Activated naive CD8-positive, alpha-beta T cell treated with anti-CD3 and anti-CD28 coated beads, Interleukin-2, amount 50 U/mL, for 24 hours (primary cell): ENCODE results near the gene DMRTB1.
A peak's percentile ranks its signal among the peaks of the same experiment; 100 is the strongest.
"Not testable (repeated sequence)": the region's sequence is repeated elsewhere in the genome, so short reads cannot be mapped to it uniquely, and the experiment has no call there.

Source experiments
- ATAC-seq: fragments of 150-1000 bp; cut with Tn5 transposase; one replicate; pipeline ENCODE4 v1.10.0; 2021
- DNase-seq: peaks from one replicate; pipeline ENCODE4 v3.0.0; 2021
- H3K27ac Mint-ChIP-seq: one replicate; pipeline ENCODE4 v1.8.0; 2021; ENCODE audit warnings: mild to moderate bottlenecking, mixed read lengths
- H3K27me3 Mint-ChIP-seq: one replicate; pipeline ENCODE4 v1.8.0; 2021; ENCODE audit warnings: mixed read lengths
- H3K36me3 Mint-ChIP-seq: one replicate; pipeline ENCODE4 v1.8.0; 2021; ENCODE audit warnings: low read depth, mixed read lengths
- H3K4me1 Mint-ChIP-seq: one replicate; pipeline ENCODE4 v1.8.0; 2021; ENCODE audit warnings: mixed read lengths
- H3K4me3 Mint-ChIP-seq: one replicate; pipeline ENCODE4 v1.8.0; 2021; ENCODE audit warnings: mild to moderate bottlenecking, moderate library complexity, mixed read lengths
- H3K9me3 Mint-ChIP-seq: one replicate; pipeline ENCODE4 v1.8.0; 2021; ENCODE audit warnings: mixed read lengths

Gene DMRTB1

DNA sequence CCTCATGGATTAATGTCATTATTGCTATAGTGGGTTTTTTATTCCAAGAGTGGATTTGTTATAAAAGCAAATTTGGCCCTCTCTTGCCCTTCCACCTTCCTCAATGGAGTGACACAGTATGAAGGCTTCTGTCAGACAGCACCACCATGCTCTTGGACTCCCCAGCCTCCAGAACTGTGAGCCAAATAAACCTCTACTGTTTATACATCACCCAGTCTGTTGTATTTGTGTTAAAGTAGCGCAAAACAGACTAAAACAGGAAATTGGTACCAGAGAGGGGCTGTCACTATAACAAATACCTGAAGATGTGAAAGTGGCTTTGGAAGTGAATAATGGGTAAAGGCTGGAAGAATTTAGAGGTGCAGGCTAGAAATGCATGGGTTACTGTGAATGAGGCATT is 38.0 kb upstream of the DMRTB1 start:
- no peak for ATAC-seq
- H3K4me1 Mint-ChIP-seq, result peaks cover 22% of the 10 kb centered on the region
- no peak for DNase-seq
- peaks cover 5% of the 10 kb centered on the region for H3K27me3 Mint-ChIP-seq
- H3K4me3 Mint-ChIP-seq, result no peak overlapping the region
- no peaks in the 10 kb centered on the region for H3K36me3 Mint-ChIP-seq
- H3K9me3 Mint-ChIP-seq, result peaks cover 13% of the 10 kb centered on the region
- H3K27ac Mint-ChIP-seq, result no peak overlapping the region

DNA sequence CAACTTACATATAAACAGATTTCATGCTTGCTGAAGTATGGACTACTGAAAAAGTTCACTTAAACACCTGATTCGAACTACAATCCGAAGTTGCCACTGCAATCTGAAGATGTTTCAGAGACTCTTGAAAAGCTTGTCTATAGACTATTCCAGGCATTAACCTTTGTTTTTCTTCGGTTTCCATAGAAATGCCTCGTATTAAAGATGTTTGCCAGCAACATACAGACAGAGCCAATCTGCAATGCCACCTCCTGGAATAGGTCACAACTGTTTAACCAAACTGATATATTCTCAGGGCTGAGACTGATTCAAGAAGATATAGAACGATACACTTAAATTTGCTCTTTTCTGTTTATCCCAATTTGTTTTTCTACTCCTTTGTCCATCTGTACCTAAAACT is 28.9 kb upstream of the DMRTB1 start:
- Mint-ChIP-seq H3K27me3 (peaks cover 12% of the 10 kb centered on the region), H3K4me1 (peaks cover 11% of the 10 kb centered on the region), H3K27ac (no peak overlapping the region), H3K9me3 (no peaks in the 10 kb centered on the region), H3K36me3 (no peaks in the 10 kb centered on the region), H3K4me3 (no peak overlapping the region)
- ATAC-seq (no peak), DNase-seq (no peak)

GRCh38 chr1:53430779-53431178 is 28.4 kb upstream of the DMRTB1 start:
- H3K36me3 Mint-ChIP-seq, result no peaks in the 10 kb centered on the region
- ATAC-seq (no peak), DNase-seq (no peak)
- H3K4me1 Mint-ChIP-seq, result peaks cover 11% of the 10 kb centered on the region
- H3K27ac Mint-ChIP-seq, result no peak overlapping the region
- H3K4me3 Mint-ChIP-seq, result no peak overlapping the region
- peaks cover 12% of the 10 kb centered on the region for H3K27me3 Mint-ChIP-seq
- no peaks in the 10 kb centered on the region for H3K9me3 Mint-ChIP-seq

DNA sequence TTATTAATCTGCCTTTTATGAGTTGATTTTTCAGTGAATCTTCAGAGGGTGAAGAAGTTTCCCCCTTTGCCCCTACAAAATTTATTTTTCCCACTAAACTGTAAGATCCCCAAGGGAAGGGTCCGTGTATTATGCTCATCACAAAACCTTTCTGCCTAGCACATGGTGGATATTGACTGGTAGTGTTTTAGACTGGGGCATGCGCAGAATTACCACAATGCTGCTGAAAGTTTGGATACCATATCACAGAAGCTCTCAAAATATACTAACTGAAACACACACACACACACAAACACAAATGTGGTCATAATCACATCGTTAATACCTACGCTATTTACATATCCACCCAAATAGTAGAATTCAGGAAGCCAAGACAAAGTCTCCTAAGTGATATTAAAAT is 28.0 kb upstream of the DMRTB1 start:
- ATAC-seq (no peak), DNase-seq (no peak)
- Mint-ChIP-seq H3K4me1 (peaks cover 11% of the 10 kb centered on the region), H3K9me3 (no peaks in the 10 kb centered on the region), H3K27me3 (peaks cover 12% of the 10 kb centered on the region), H3K27ac (no peak overlapping the region), H3K4me3 (no peak overlapping the region), H3K36me3 (no peaks in the 10 kb centered on the region)

DNA sequence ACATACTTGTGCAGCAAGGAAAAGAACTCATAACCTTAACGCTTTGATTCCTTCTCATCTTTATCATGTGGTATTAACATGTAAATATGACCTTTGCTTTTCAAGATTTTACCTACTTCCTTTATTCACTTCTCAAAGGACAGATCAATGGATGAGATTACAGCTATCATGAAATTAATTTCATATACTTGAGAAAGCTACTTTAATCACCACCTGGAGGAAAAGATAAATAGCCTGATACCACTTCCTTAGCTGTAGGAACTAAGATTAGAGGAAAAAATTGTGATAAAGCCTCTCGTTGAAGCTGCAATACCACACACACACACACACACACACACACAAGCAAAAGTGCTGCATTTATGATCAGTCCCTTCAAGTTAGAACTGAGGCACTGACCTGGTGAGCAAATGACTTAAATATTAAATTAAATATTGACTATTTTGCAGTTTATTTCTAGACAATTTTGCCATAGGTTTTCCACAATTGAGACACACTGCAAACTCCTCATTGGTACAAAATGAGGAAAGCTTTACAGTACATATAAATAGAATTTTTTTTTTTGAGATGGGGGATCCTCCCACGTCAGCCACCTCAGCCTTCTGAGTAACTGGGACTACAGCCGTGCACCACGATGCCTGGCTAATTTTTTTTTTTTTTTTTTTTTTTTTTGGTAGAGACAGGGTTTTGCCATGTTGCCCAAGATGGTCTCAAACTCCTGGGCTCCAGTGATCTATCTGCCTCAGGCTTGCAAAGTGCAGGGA is 27.2 kb upstream of the DMRTB1 start:
- ATAC-seq, result peak; percentile 52
- peaks cover 12% of the 10 kb centered on the region for H3K27me3 Mint-ChIP-seq
- no peak overlapping the region for H3K4me3 Mint-ChIP-seq
- DNase-seq, result no peak
- H3K9me3 Mint-ChIP-seq, result no peaks in the 10 kb centered on the region
- H3K27ac Mint-ChIP-seq, result no peak overlapping the region
- no peaks in the 10 kb centered on the region for H3K36me3 Mint-ChIP-seq
- peaks cover 11% of the 10 kb centered on the region for H3K4me1 Mint-ChIP-seq

GRCh38 chr1:53432611-53433010 is 26.6 kb upstream of the DMRTB1 start:
- H3K36me3 Mint-ChIP-seq, result no peaks in the 10 kb centered on the region
- H3K27me3 Mint-ChIP-seq, result peaks cover 12% of the 10 kb centered on the region
- peaks cover 11% of the 10 kb centered on the region for H3K4me1 Mint-ChIP-seq
- H3K27ac Mint-ChIP-seq, result no peak overlapping the region
- no peak for ATAC-seq
- H3K9me3 Mint-ChIP-seq, result no peaks in the 10 kb centered on the region
- DNase-seq, result no peak
- H3K4me3 Mint-ChIP-seq, result no peak overlapping the region

DNA sequence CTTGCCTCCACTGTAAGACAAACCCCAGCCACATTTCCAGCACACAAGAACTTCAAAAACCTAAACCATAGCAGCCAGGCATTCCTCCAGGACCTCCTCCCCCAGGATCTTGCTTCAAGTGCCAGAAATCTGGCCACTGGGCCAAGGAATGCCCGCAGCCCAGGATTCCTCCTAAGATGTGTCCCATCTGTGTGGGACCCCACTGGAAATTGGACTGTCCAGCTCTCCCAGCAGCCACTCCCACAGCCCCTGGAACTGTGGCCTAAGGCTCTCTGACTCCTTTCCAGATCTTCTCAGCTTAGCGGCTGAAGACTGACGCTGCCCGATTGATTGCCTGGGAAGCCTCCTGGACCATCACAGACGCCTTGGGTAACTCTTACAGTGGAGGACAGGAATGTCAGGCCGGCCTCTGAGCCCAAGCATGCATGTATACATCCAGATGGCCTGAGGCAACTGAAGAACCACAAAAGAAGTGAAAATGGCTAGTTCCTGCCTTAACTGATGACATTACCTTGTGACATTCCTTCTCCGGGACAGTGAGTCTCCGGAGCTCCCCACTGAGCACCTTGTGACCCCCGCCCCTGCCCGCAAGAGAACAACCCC is 24.7 kb upstream of the DMRTB1 start:
- H3K9me3 Mint-ChIP-seq, H3K36me3 Mint-ChIP-seq, H3K27ac Mint-ChIP-seq, DNase-seq, ATAC-seq, H3K4me3 Mint-ChIP-seq: not testable (repeated sequence)
- peaks cover 11% of the 10 kb centered on the region for H3K4me1 Mint-ChIP-seq
- peaks cover 12% of the 10 kb centered on the region for H3K27me3 Mint-ChIP-seq

DNA sequence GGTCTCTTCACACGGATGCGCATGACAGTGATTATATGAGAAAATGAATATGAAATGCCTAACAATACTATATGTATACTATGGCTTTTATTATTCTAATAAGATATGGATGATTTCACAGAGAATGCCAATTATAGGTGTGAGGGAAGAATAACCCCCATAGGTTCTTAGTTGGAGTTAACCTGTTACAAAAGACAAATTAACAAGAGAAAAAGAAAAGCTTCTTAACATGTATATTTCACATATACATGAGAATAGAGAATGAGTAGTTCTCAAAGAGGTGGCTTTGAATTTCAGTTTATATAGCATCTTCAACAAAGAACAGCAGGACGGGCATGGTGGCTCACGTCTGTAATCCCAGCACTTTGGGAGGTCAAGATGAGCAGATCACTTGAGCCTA is 24.0 kb upstream of the DMRTB1 start:
- peaks cover 12% of the 10 kb centered on the region for H3K27me3 Mint-ChIP-seq
- no peaks in the 10 kb centered on the region for H3K36me3 Mint-ChIP-seq
- ATAC-seq (no peak), DNase-seq (no peak)
- peaks cover 11% of the 10 kb centered on the region for H3K4me1 Mint-ChIP-seq
- no peak overlapping the region for H3K27ac Mint-ChIP-seq
- no peak overlapping the region for H3K4me3 Mint-ChIP-seq
- H3K9me3 Mint-ChIP-seq, result no peaks in the 10 kb centered on the region

- Mint-ChIP-seq H3K4me1 (no peaks in the 10 kb centered on the region), H3K27me3 (peaks cover 12% of the 10 kb centered on the region), H3K27ac (no peak overlapping the region), H3K9me3 (no peaks in the 10 kb centered on the region), H3K36me3 (no peaks in the 10 kb centered on the region), H3K4me3 (no peak overlapping the region)
- ATAC-seq (no peak), DNase-seq (no peak)
Observed at GRCh38 chr1:53438427-53439336, 20.5 kb upstream of the DMRTB1 start.

- no peaks in the 10 kb centered on the region for H3K36me3 Mint-ChIP-seq
- no peak overlapping the region for H3K27ac Mint-ChIP-seq
- no peaks in the 10 kb centered on the region for H3K9me3 Mint-ChIP-seq
- peaks cover 4% of the 10 kb centered on the region for H3K27me3 Mint-ChIP-seq
- no peak for DNase-seq
- H3K4me3 Mint-ChIP-seq, result no peak overlapping the region
- no peaks in the 10 kb centered on the region for H3K4me1 Mint-ChIP-seq
- ATAC-seq, result no peak
Observed at GRCh38 chr1:53439337-53440207, 19.6 kb upstream of the DMRTB1 start.

DNA sequence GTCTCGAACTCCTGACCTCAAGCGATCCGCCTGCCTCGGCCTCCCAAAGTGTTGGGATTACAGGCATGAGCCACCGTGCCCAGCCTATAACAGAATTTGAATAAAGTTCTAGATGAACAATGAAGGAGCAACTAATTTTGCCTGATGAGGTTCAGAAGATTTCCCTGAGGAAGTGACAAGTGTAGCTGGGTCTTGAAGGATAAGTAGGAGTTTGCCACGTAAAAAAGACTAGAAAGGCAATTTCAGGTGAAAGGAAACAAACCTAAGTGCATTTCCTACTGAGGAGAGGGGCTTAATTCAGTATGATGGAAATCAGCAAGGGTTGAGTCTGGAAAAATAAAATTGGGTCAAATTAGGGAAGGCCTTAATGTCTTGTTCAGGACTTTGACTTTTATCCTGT is 18.6 kb upstream of the DMRTB1 start:
- H3K4me1 Mint-ChIP-seq, result no peaks in the 10 kb centered on the region

DNA sequence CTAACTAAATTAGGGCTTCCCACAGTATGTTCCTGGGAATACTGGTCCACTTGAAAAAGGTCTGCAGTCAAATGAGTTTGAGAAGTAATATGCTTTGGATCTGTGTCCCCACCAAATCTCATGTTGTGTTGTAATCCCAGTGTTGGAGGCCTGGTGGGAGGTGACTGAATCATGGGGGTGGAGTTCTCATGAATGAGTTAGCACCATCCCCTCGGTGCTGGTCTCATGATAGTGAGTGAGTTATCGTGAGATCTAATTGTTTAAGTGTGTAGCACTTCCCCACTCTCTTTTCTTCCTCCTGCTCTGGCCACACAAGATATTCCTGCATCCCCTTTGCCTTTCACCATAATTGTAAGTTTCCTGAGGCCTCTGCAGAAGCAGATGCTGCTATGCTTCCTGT is 16.9 kb upstream of the DMRTB1 start:
- no peaks in the 10 kb centered on the region for H3K36me3 Mint-ChIP-seq
- H3K4me3 Mint-ChIP-seq, result no peak overlapping the region
- no peaks in the 10 kb centered on the region for H3K9me3 Mint-ChIP-seq
- ATAC-seq (no peak), DNase-seq (no peak)
- H3K4me1 Mint-ChIP-seq, result no peaks in the 10 kb centered on the region
- H3K27ac Mint-ChIP-seq, result no peak overlapping the region
- no peaks in the 10 kb centered on the region for H3K27me3 Mint-ChIP-seq

More for the DNA sequence above, 18.6 kb upstream of the DMRTB1 start:
- Mint-ChIP-seq H3K27ac (no peak overlapping the region), H3K36me3 (no peaks in the 10 kb centered on the region), H3K27me3 (no peaks in the 10 kb centered on the region), H3K9me3 (no peaks in the 10 kb centered on the region), H3K4me3 (no peak overlapping the region)
- DNase-seq (no peak), ATAC-seq (no peak)

DNA sequence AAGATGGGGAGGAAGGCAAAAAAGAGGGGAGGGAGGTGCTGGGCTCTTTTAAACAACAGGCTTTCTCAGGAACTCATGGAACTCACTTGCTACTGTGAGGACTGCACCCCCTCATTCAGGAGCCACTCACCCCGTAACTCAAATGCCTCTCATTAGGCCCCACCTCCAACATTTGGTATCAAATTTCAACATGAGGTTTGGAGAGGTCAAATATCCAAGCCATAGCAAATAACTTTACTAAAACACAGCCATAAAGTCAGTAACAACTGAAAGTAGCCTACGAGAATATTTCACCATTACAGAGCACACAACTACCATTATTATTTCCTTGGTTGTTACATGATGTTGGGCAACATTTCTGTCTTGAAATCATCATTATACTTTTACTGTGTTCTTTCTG is 13.1 kb upstream of the DMRTB1 start:
- H3K4me1 Mint-ChIP-seq, result no peaks in the 10 kb centered on the region
- no peak for ATAC-seq

DNA sequence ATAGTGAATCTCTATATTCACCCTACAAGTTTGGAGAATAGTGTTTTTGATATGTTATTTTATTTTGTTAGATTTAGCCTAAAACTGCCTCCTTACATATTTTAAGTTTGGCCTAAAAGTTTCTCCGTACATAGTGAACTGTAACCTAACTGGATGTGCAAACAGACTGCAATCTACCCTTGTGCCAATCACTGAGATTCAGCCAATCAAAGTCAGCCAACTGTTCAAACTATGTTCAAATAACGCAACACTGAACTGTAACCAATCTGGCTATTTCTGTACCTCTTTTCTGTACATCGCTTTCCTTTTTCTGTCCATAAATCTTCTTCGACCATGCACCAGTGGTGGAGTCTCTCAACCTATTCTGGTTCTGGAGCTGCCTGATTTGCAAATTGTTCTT is 11.8 kb upstream of the DMRTB1 start:
- Mint-ChIP-seq H3K4me1 (no peaks in the 10 kb centered on the region), H3K36me3 (no peaks in the 10 kb centered on the region), H3K4me3 (no peak overlapping the region), H3K9me3 (no peaks in the 10 kb centered on the region), H3K27me3 (no peaks in the 10 kb centered on the region), H3K27ac (no peak overlapping the region)
- no peak for DNase-seq
- ATAC-seq, result no peak

More for the DNA sequence above, 13.1 kb upstream of the DMRTB1 start:
- H3K36me3 Mint-ChIP-seq, result no peaks in the 10 kb centered on the region
- H3K4me3 Mint-ChIP-seq, result no peak overlapping the region
- no peaks in the 10 kb centered on the region for H3K27me3 Mint-ChIP-seq
- H3K27ac Mint-ChIP-seq, result no peak overlapping the region
- no peaks in the 10 kb centered on the region for H3K9me3 Mint-ChIP-seq
- no peak for DNase-seq
